Suprapubic skin (tissue), 4 donors: Measurements from ENCODE around the gene SPON2. TPM values are rescaled to one million over a fixed set of nuclear protein-coding genes. Genes with fewer than 3 reads are reported as not detected.
A peak's percentile ranks its signal among the peaks of the same experiment; 100 is the strongest.

ENCODE experiments used
- DNase-seq, 2 donors: peaks; one replicate each; pipeline ENCODE4 v3.0.0-alpha.2; 2019; ENCODE audit warnings: low spot score in 2 of 2
- H3K27ac ChIP-seq: fragments of 200-600 bp; sonication (generic); one replicate; pipeline ENCODE4 v1.5.1; 2019
- H3K27me3 ChIP-seq: fragments of 200-600 bp; sonication (generic); one replicate; pipeline ENCODE4 v1.5.1; 2019
- H3K36me3 ChIP-seq: fragments of 200-600 bp; sonication (generic); one replicate; pipeline ENCODE4 v1.5.1; 2019
- H3K4me1 ChIP-seq: fragments of 200-600 bp; sonication (generic); one replicate; pipeline ENCODE4 v1.5.1; 2019
- H3K4me3 ChIP-seq: fragments of 200-600 bp; sonication (generic); one replicate; pipeline ENCODE4 v1.5.1; 2019; ENCODE audit warnings: mild to moderate bottlenecking
- H3K9me3 ChIP-seq: fragments of 200-600 bp; sonication (generic); one replicate; pipeline ENCODE4 v1.5.1; 2019
- CTCF ChIP-seq, 2 donors: fragments of 200-600 bp in 1 of 2; fragments of 450-650 bp in 1 of 2; sonication (generic) in 1 of 2; IDR thresholded peaks; one replicate each; pipeline ENCODE4 v1.5.1; 2016 to 2019; ENCODE audit warnings: antibody characterized with exemption in 2 of 2, mild to moderate bottlenecking in 1 of 2, moderate library complexity in 1 of 2
- EP300 ChIP-seq: sonication (generic); formaldehyde crosslinking; IDR thresholded peaks from one replicate; pipeline ENCODE4 v1.6.1; 2017; ENCODE audit warnings: antibody characterized with exemption
- POLR2A ChIP-seq, 2 donors: fragments of 450-650 bp; IDR thresholded peaks; one replicate each; pipeline ENCODE4 v1.6.1; 2017; ENCODE audit warnings: antibody characterized with exemption in 2 of 2, mild to moderate bottlenecking in 2 of 2, moderate library complexity in 2 of 2
- POLR2AphosphoS5 ChIP-seq, 3 donors: sonication (generic); formaldehyde crosslinking; IDR thresholded peaks; one replicate each; pipeline ENCODE4 v1.6.1; 2017; ENCODE audit warnings: antibody characterized with exemption in 3 of 3
- WGBS: methylation state at CpG from one replicate; pipeline ENCODE4 v1.1.5; 2018; 5-methylcytosine and 5-hydroxymethylcytosine counted together
- total RNA-seq, 4 donors: library from RNA; depleted of rRNA; stranded (reverse); fragments of >200 nt; gene quantifications; one replicate each; pipeline ENCODE4 v1.1.0, GENCODE V29; 2016

Gene SPON2
- total RNA-seq, 4 donors from 2014 or later = 22.5 to 52.3 (median 31.8) TPM

DNA sequence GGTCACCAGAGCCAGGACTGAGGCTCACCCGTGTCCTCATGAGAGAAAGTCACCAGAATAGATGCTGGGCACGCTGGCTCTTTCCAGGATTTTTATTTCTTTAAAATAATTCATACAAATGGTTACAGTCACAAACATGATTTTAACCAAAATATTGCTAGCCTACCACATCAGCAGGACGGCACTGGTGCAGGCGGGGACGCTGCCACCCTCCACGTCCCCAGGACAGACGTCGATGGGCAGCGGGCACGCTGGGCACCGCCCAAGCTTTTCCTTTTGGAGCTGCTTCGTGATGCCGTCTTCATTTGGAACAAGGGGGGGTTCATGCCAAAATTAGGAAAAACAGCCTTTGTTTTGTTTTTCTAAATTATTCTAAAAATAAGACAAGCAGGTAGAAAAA is 39.0 kb upstream of the SPON2 start:
- peak; percentile 40 to 59 for DNase-seq
- Histone ChIP-seq H3K27ac (no peak overlapping the region), H3K4me1 (peaks cover 72% of the 10 kb centered on the region), H3K27me3 (no peaks in the 10 kb centered on the region), H3K36me3 (peaks cover 48% of the 10 kb centered on the region), H3K9me3 (no peaks in the 10 kb centered on the region), H3K4me3 (no peak overlapping the region)
- 79% methylated on average over 13 of the region's 13 CpGs for WGBS
- no peak for TF ChIP-seq CTCF (IDR thresholded peaks at IDR 0.05)
- no peak for TF ChIP-seq POLR2AphosphoS5 (IDR thresholded peaks at IDR 0.05)
- no peak for TF ChIP-seq POLR2A (IDR thresholded peaks at IDR 0.05)
- no peak for TF ChIP-seq EP300

DNA sequence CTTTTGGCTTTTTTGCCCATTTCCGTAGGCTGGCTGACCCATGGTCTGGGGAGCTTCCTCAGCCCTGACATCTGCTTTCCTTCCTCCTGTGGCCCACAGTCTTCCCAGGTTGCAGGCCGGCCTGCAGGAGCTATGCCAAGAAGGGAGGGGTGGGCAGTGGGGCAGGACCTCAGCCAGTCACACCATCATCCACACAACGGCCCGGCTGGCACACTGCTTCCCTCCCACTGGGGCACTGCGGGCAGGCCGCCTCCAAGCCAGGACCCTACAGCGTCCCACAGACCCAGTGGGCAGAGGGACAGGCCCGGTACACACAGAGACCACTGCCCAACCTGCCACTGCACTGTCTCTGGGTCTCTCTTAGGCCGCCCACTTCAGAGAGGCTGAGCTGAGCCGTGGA is 38.6 kb upstream of the SPON2 start:
- TF ChIP-seq EP300 (no peak), CTCF (IDR thresholded peaks at IDR 0.05) (no peak), POLR2A (IDR thresholded peaks at IDR 0.05) (no peak), POLR2AphosphoS5 (IDR thresholded peaks at IDR 0.05) (no peak)
- peaks cover 45% of the 10 kb centered on the region for H3K36me3 ChIP-seq
- H3K9me3 ChIP-seq = no peaks in the 10 kb centered on the region
- no peaks in the 10 kb centered on the region for H3K27me3 ChIP-seq
- peak; percentile 53 to 65 for DNase-seq
- H3K27ac ChIP-seq = no peak overlapping the region
- WGBS = 60% methylated on average over 1 of the region's 10 CpGs
- H3K4me1 ChIP-seq = peaks cover 71% of the 10 kb centered on the region
- H3K4me3 ChIP-seq = no peak overlapping the region

DNA sequence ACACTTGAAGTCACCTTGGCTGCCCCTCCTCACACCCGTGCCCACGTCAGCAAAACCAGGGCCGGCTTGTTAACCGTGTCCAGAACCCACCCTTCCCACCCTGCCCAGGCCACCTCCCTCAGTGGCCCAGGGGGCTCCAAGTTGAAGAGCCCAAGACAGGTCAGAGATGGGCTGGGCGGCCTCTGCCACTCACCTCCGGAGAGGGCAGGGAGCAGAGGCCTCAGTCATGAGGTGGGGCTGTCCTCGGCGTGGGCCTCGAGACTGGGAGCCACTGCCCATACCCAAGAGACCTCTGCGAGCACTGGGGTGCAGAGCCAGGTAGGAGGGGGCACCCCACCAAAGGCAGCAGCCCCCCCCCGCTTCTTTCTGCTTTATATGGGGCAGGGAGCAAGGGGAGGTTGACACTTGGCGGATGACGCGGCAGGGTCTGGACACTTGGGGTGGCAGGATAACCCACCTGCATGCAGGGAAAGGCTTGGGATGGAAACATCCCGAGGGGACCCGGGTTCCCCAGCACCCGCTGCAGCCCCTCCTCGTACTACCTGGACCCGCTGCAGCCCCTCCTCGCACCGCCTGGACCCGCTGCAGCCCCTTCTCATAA is 38.0 kb upstream of the SPON2 start:
- H3K9me3 ChIP-seq = no peaks in the 10 kb centered on the region
- peak; percentile 61 to 78 for DNase-seq
- no peaks in the 10 kb centered on the region for H3K27me3 ChIP-seq
- H3K4me3 ChIP-seq = no peak overlapping the region
- H3K4me1 ChIP-seq = peaks cover 70% of the 10 kb centered on the region
- H3K36me3 ChIP-seq = peaks cover 39% of the 10 kb centered on the region
- H3K27ac ChIP-seq = no peak overlapping the region
- 87% methylated on average over 9 of the region's 22 CpGs for WGBS
- TF ChIP-seq POLR2AphosphoS5 (IDR thresholded peaks at IDR 0.05) (no peak), EP300 (no peak), CTCF (IDR thresholded peaks at IDR 0.05) (no peak), POLR2A (IDR thresholded peaks at IDR 0.05) (no peak)

- DNase-seq = peak; percentile 85
- H3K27me3 ChIP-seq = no peaks in the 10 kb centered on the region
- H3K27ac ChIP-seq = peak overlapping the region; percentile 45
- no peak overlapping the region for H3K4me3 ChIP-seq
- no peaks in the 10 kb centered on the region for H3K9me3 ChIP-seq
- 14% methylated on average over 7 of the region's 11 CpGs for WGBS
- TF ChIP-seq POLR2A (IDR thresholded peaks at IDR 0.05) = no peak
- no peak for TF ChIP-seq CTCF (IDR thresholded peaks at IDR 0.05)
- no peak for TF ChIP-seq POLR2AphosphoS5 (IDR thresholded peaks at IDR 0.05)
- TF ChIP-seq EP300 = no peak
- H3K4me1 ChIP-seq = peaks cover 68% of the 10 kb centered on the region
- H3K36me3 ChIP-seq = peaks cover 34% of the 10 kb centered on the region
Measured at GRCh38 chr4:1209821-1210220, 37.4 kb upstream of the SPON2 start.

DNA sequence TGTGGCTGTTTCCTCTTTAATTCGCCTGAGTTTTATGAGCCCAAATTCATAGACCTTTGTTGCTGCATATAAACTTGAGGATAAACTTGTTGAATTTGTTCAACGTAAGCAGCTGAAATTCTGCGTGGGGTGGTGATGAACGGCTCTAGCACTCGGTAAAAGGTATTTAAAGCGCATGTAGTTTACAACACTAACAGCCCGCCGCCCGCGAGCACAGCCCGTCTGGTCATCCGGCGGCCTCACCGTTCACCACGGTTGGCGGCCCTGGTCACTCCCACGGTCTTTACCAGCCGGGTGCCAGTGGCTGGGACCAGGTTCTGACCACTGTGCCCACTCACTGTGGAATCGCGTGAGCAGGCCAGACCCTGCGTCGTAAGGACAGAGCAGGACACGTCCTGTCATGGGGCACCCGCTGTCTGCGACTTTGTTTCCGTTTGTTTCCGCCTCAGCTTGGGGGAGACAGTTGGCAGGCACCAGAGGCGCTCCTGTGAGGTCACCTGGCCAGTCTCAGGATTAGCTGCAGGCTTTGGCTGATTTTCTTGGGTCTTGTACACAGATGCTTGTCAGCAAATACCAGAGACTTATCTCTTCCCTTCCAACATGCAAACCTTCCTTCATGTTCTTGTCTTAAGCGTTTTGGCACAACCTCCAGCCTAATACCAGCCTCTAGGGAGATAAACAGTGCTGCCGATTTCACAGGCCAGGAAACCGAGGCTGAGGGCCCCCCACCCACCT is 36.8 kb upstream of the SPON2 start:
- 64% methylated on average over 25 of the region's 31 CpGs for WGBS
- H3K9me3 ChIP-seq = no peaks in the 10 kb centered on the region
- H3K36me3 ChIP-seq = peaks cover 27% of the 10 kb centered on the region
- TF ChIP-seq POLR2A (IDR thresholded peaks at IDR 0.05) = no peak
- no peak for TF ChIP-seq CTCF (IDR thresholded peaks at IDR 0.05)
- TF ChIP-seq EP300 = no peak
- no peak for TF ChIP-seq POLR2AphosphoS5 (IDR thresholded peaks at IDR 0.05)
- peak; percentile 65 to 71 for DNase-seq
- H3K4me3 ChIP-seq = no peak overlapping the region
- H3K27ac ChIP-seq = peak overlapping the region; percentile 45
- peaks cover 61% of the 10 kb centered on the region for H3K4me1 ChIP-seq
- H3K27me3 ChIP-seq = no peaks in the 10 kb centered on the region
